ENCODE results near the gene RPS6KA4.

Gene RPS6KA4

GRCh38 chr11:64383580-64383979 is 24.6 kb downstream of the RPS6KA4 start:
- Histone ChIP-seq H3K27ac (ENCODE audit: low read depth, low read length, poor library complexity, severe bottlenecking) (no peak overlapping the region), H3K27me3 (ENCODE audit: insufficient read depth, low read length) (peaks cover 18% of the 10 kb centered on the region)

GRCh38 chr11:64384028-64384737 is 25.2 kb downstream of the RPS6KA4 start:
- Histone ChIP-seq H3K9me2 (ENCODE audit: low read depth, low read length) (no peaks in the 10 kb centered on the region), H2AFZ (ENCODE audit: low read length) (no peak overlapping the region), H3K27me3 (ENCODE audit: insufficient read depth, low read length) (peaks cover 13% of the 10 kb centered on the region), H3K36me3 (ENCODE audit: insufficient read depth, low read length) (no peaks in the 10 kb centered on the region), H3F3A (ENCODE audit: insufficient read depth, low read length) (no peaks in the 10 kb centered on the region), H4K20me1 (ENCODE audit: insufficient read depth, low read length) (no peaks in the 10 kb centered on the region), H3K9ac (ENCODE audit: low read length) (no peak overlapping the region), H3K9me3 (ENCODE audit: low read length) (no peaks in the 10 kb centered on the region), H3K27ac (ENCODE audit: low read depth, low read length, poor library complexity, severe bottlenecking) (no peak overlapping the region), H3K4me1 (ENCODE audit: insufficient read depth, low read length, severe bottlenecking) (no peaks in the 10 kb centered on the region), H3K79me2 (ENCODE audit: insufficient read depth, low read length) (no peaks in the 10 kb centered on the region), H3K4me2 (ENCODE audit: low read length) (no peak overlapping the region), H3K4me3 (ENCODE audit: low read depth, low read length, poor library complexity, severe bottlenecking) (no peak overlapping the region)
- TF ChIP-seq, protein P1, sequence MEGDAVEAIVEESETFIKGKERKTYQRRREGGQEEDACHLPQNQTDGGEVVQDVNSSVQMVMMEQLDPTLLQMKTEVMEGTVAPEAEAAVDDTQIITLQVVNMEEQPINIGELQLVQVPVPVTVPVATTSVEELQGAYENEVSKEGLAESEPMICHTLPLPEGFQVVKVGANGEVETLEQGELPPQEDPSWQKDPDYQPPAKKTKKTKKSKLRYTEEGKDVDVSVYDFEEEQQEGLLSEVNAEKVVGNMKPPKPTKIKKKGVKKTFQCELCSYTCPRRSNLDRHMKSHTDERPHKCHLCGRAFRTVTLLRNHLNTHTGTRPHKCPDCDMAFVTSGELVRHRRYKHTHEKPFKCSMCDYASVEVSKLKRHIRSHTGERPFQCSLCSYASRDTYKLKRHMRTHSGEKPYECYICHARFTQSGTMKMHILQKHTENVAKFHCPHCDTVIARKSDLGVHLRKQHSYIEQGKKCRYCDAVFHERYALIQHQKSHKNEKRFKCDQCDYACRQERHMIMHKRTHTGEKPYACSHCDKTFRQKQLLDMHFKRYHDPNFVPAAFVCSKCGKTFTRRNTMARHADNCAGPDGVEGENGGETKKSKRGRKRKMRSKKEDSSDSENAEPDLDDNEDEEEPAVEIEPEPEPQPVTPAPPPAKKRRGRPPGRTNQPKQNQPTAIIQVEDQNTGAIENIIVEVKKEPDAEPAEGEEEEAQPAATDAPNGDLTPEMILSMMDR (IDR thresholded peaks at IDR 0.05; ENCODE audit: low read length), result no peak
- no peak for TF ChIP-seq EZH2 (IDR thresholded peaks at IDR 0.05; ENCODE audit: borderline replicate concordance, low read length)

More at GRCh38 chr11:64383580-64383979, 24.6 kb downstream of the RPS6KA4 start:
- Histone ChIP-seq H3K4me1 (ENCODE audit: insufficient read depth, low read length, severe bottlenecking) (no peaks in the 10 kb centered on the region), H3K36me3 (ENCODE audit: insufficient read depth, low read length) (no peaks in the 10 kb centered on the region), H3K4me2 (ENCODE audit: low read length) (no peak overlapping the region), H3K4me3 (ENCODE audit: low read depth, low read length, poor library complexity, severe bottlenecking) (no peak overlapping the region), H3K9me2 (ENCODE audit: low read depth, low read length) (no peaks in the 10 kb centered on the region), H3K9me3 (ENCODE audit: low read length) (no peaks in the 10 kb centered on the region), H4K20me1 (ENCODE audit: insufficient read depth, low read length) (no peaks in the 10 kb centered on the region), H2AFZ (ENCODE audit: low read length) (no peak overlapping the region), H3F3A (ENCODE audit: insufficient read depth, low read length) (no peaks in the 10 kb centered on the region), H3K9ac (ENCODE audit: low read length) (no peak overlapping the region), H3K79me2 (ENCODE audit: insufficient read depth, low read length) (no peaks in the 10 kb centered on the region)
- TF ChIP-seq, protein P1 (IDR thresholded peaks at IDR 0.05; ENCODE audit: low read length), result no peak
- TF ChIP-seq EZH2 (IDR thresholded peaks at IDR 0.05; ENCODE audit: borderline replicate concordance, low read length), result no peak

DNA sequence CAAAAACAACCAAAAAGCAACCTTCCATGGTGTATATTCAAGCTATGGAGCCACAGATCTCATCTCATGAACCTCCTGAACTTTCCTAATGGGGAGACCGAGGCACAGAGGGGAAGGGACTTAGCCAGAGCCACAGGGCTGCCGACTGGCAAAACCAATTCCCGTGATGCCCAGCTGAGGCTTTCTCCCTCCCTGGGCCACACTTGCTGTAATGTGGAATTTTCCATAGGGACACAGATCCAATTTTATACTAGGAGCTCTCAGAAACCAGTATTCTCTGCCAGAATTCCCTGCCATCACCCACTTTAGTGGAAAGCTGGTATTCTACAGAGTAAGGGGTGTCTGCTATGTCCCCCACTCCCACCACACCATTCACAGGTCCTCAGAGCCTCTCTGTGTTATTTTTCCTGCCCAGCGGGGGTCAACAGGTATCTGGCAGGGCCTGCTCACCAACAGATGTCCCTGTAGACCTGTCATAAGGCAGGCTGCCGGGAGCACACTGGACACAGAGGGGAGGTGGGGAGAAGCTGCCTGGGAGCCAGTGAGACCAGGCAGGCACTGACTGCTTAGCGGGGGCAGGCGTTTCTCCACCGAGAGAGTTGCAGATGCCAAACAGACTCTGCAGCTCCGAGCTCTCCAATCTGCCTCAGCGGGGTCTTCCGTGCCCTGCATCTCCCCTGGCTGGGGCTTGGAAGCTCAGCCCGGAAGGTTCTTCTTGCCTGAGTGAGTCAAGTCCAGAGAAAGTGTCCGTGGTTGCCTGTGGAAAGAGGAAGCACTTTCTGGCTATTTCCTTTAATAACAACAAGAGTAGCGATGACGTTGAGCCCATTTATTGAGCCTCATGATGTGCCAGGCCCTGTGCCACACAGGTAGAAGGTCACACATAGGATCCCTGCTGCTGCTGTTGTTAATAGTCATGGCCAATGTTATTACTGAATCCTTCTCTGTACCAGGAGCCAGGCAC is 26.3 kb downstream of the RPS6KA4 start:
- Histone ChIP-seq H4K20me1 (ENCODE audit: insufficient read depth, low read length) (no peaks in the 10 kb centered on the region), H3K4me3 (ENCODE audit: low read depth, low read length, poor library complexity, severe bottlenecking) (no peak overlapping the region), H2AFZ (ENCODE audit: low read length) (no peak overlapping the region), H3K27me3 (ENCODE audit: insufficient read depth, low read length) (peaks cover 9% of the 10 kb centered on the region; the same call in 1 of the 2 replicates), H3K36me3 (ENCODE audit: insufficient read depth, low read length) (no peaks in the 10 kb centered on the region), H3K27ac (ENCODE audit: low read depth, low read length, poor library complexity, severe bottlenecking) (no peak overlapping the region), H3K4me2 (ENCODE audit: low read length) (no peak overlapping the region), H3K4me1 (ENCODE audit: insufficient read depth, low read length, severe bottlenecking) (no peaks in the 10 kb centered on the region), H3K9ac (ENCODE audit: low read length) (no peak overlapping the region), H3K79me2 (ENCODE audit: insufficient read depth, low read length) (no peaks in the 10 kb centered on the region), H3K9me2 (ENCODE audit: low read depth, low read length) (no peaks in the 10 kb centered on the region), H3F3A (ENCODE audit: insufficient read depth, low read length) (no peaks in the 10 kb centered on the region), H3K9me3 (ENCODE audit: low read length) (no peaks in the 10 kb centered on the region)
- TF ChIP-seq EZH2 (IDR thresholded peaks at IDR 0.05; ENCODE audit: borderline replicate concordance, low read length), result no peak
- TF ChIP-seq, protein P1 (IDR thresholded peaks at IDR 0.05; ENCODE audit: low read length), result no peak

Measured in OCI-LY1 (cell line).